ENCODE results near the gene ZNF281.

ZNF281 gene

DNA sequence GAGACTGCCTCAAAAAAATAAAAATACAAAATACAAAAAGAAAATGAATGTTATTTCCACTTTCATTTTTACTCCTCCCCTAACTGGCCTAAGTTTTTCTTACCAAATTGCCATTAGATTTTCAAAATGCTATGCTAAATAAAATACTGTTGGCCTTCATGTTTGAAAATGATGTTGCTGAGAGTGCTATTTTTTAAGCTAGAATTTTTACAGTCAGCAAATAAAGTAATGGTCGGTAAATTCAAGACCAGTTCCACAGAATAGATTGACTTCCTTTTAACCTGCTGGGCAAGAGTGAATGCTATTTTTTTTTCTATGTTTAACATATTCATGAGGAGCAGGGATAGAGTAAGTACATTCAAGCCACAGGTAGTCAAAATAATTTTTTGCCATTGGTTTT, 31.7 kb downstream of the ZNF281 start:
- TF ChIP-seq MYC (IDR thresholded peaks at IDR 0.05; ENCODE audit: low read depth, low read length) = no peak
- TF ChIP-seq, protein P1, sequence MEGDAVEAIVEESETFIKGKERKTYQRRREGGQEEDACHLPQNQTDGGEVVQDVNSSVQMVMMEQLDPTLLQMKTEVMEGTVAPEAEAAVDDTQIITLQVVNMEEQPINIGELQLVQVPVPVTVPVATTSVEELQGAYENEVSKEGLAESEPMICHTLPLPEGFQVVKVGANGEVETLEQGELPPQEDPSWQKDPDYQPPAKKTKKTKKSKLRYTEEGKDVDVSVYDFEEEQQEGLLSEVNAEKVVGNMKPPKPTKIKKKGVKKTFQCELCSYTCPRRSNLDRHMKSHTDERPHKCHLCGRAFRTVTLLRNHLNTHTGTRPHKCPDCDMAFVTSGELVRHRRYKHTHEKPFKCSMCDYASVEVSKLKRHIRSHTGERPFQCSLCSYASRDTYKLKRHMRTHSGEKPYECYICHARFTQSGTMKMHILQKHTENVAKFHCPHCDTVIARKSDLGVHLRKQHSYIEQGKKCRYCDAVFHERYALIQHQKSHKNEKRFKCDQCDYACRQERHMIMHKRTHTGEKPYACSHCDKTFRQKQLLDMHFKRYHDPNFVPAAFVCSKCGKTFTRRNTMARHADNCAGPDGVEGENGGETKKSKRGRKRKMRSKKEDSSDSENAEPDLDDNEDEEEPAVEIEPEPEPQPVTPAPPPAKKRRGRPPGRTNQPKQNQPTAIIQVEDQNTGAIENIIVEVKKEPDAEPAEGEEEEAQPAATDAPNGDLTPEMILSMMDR (IDR thresholded peaks at IDR 0.05; ENCODE audit: low read depth, low read length) = no peak
- no peak for TF ChIP-seq POLR2A (IDR thresholded peaks at IDR 0.05; ENCODE audit: extremely low read depth, insufficient read length)
- TF ChIP-seq, protein P2, sequence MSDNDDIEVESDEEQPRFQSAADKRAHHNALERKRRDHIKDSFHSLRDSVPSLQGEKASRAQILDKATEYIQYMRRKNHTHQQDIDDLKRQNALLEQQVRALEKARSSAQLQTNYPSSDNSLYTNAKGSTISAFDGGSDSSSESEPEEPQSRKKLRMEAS (IDR thresholded peaks at IDR 0.05; ENCODE audit: low read depth, low read length) = no peak
- no peak overlapping the region for H3K4me3 ChIP-seq (ENCODE audit: low read depth, low read length)
- no peak for DNase-seq (ENCODE audit: low read depth)

DNA sequence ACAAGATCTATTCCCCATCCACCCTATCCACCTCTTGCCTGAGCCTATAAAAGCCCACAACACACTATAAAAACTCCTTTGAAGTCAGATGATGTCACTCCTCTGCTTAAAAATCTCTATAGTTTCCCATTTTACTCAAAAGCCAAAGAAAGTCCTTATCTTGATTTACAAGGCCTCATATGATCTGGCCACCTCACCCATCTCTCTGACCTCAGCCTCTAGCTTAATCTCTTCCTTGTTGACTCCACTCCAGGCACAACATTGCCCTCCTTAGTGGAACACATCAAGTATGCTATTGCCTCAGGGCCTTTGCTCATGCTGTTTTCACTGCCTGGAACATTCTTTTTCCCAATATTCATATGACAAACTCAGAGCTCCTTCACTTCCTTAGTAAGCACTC, 33.3 kb downstream of the ZNF281 start:
- TF ChIP-seq POLR2A (IDR thresholded peaks at IDR 0.05; ENCODE audit: extremely low read depth, insufficient read length) (no peak), MYC (IDR thresholded peaks at IDR 0.05; ENCODE audit: low read depth, low read length) (no peak)
- TF ChIP-seq, protein P1 (IDR thresholded peaks at IDR 0.05; ENCODE audit: low read depth, low read length) = no peak
- TF ChIP-seq, protein P2 (IDR thresholded peaks at IDR 0.05; ENCODE audit: low read depth, low read length) = no peak
- H3K4me3 ChIP-seq (ENCODE audit: low read depth, low read length) = no peak overlapping the region
- no peak for DNase-seq (ENCODE audit: low read depth)

DNA sequence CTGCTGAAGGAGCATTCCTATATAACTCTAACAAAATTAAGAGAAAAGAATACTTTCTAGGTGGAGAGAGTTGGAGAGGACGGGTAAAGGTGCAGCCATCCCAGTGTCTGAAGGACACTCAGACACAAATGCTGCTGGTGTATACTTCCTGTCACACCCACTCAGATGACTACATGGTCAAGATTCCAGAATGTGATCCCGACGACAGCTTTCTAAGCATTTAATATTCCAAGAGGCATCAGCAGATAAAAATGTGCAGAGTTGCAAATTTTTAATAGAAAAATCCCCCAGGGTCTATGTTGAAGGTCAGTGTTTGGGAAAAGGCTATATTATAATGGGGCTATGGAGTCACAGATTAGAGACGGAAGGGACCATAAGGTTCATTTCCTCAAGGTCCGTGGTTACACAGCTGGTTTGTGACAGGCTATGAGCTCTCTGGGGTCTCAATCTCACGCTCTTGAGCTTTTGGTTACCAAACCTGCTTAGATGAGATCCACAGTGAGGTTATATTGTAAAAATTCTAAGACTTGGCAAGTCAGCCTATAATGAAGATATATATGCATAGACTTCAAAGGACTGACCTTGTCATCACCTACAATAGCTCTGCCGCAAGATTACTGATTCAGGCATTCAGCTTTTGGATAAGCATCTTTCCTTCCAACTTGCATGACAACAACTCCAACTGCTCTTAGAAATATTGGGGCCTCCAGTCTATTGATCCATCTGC, 35.1 kb downstream of the ZNF281 start:
- DNase-seq (ENCODE audit: low read depth) = no peak
- H3K4me3 ChIP-seq (ENCODE audit: low read depth, low read length) = no peak overlapping the region

DNA sequence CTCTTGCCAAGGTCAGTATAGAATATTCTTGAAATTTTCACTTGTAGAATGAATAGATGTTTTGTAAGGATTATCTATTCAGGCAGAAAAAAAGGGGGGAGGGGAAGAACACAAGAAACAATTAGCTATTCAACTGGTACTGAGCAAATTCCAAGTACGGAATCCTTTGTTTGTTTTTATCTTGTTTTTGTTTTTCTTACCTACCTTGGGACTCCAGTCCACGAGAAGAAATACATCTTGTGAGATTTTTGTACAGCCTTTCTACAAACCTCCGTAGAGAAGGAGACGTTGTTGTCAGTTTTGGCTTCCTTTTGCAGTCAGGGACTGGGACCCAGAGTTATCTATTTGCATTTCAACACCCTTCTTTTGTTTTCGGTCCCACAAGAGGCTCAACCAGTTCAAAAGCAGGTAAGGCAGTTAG, 36.0 kb downstream of the ZNF281 start:
- H3K4me3 ChIP-seq (ENCODE audit: low read depth, low read length) = no peak overlapping the region
- DNase-seq (ENCODE audit: low read depth) = no peak
- TF ChIP-seq, protein P2 (IDR thresholded peaks at IDR 0.05; ENCODE audit: low read depth, low read length) = no peak
- TF ChIP-seq POLR2A (IDR thresholded peaks at IDR 0.05; ENCODE audit: extremely low read depth, insufficient read length) (no peak), MYC (IDR thresholded peaks at IDR 0.05; ENCODE audit: low read depth, low read length) (no peak)
- TF ChIP-seq, protein P1 (IDR thresholded peaks at IDR 0.05; ENCODE audit: low read depth, low read length) = no peak

More for the DNA sequence above, 35.1 kb downstream of the ZNF281 start:
- TF ChIP-seq, protein P1 (IDR thresholded peaks at IDR 0.05; ENCODE audit: low read depth, low read length) = no peak
- TF ChIP-seq POLR2A (IDR thresholded peaks at IDR 0.05; ENCODE audit: extremely low read depth, insufficient read length) (no peak), MYC (IDR thresholded peaks at IDR 0.05; ENCODE audit: low read depth, low read length) (no peak)

DNA sequence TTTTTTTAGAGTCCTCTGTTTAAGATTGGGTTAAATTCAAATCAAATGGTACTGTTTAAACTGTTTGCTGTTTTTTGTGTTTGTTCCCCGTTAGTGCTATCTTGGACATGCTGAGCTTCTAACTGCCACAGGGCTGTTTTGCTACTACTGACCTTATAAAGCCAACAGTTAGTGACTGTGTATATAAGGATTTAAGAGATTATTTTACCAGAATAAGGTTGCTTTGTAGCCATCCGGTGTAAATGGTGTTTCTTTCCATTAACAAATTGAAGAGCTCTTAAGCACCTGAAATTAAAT, 37.0 kb downstream of the ZNF281 start:
- no peak for TF ChIP-seq MYC (IDR thresholded peaks at IDR 0.05; ENCODE audit: low read depth, low read length)
- no peak for TF ChIP-seq POLR2A (IDR thresholded peaks at IDR 0.05; ENCODE audit: extremely low read depth, insufficient read length)
- TF ChIP-seq, protein P2 (IDR thresholded peaks at IDR 0.05; ENCODE audit: low read depth, low read length) = no peak
- TF ChIP-seq, protein P1 (IDR thresholded peaks at IDR 0.05; ENCODE audit: low read depth, low read length) = no peak
- no peak overlapping the region for H3K4me3 ChIP-seq (ENCODE audit: low read depth, low read length)
- DNase-seq (ENCODE audit: low read depth) = no peak
